HCT116 (cell line): ENCODE data around the gene PRDM7. TPM values are rescaled to one million over a fixed set of nuclear protein-coding genes. Genes with fewer than 3 reads are reported as not detected.

Experiments used
- ATAC-seq: fragments of 200-7000 bp; cut with Tn5 transposase; 2 replicates; pipeline ENCODE4 v1.9.1; 2020; ENCODE audit warnings: mild to moderate bottlenecking, moderate library complexity
- BruUV-seq: library from RNA; stranded (reverse); fragments of 400-500 nt; replicated peaks from 2 replicates; lab custom pipeline; 2021; lab: Mats Ljungman, UMichigan
- CTCF ChIA-PET: fragments of 300-600 bp; sonication (Branson Sonifier 250); formaldehyde crosslinking; loops from one replicate; lab custom pipeline; 2021; ENCODE audit warnings: antibody characterized with exemption; lab: Charles Lee
- POLR2A ChIA-PET: fragments of 300-600, 350-600 bp; sonication (Branson Sonifier 250); formaldehyde crosslinking; loops from one replicate; lab custom pipeline; 2021; ENCODE audit warnings: antibody characterized with exemption; lab: Charles Lee
- RAD21 ChIA-PET, 2 experiments: fragments of 300-600 bp; sonication (Branson Sonifier 250); formaldehyde crosslinking; loops; one replicate each; lab custom pipeline; 2023; ENCODE audit warnings: low total read pairs in 2 of 2; ENCODE audit not compliant: uncharacterized antibody in 2 of 2, unreplicated experiment in 2 of 2, low non-redundant PET in 1 of 2; lab: Charles Lee
- DNase-seq: peaks from one replicate; pipeline ENCODE4 v3.0.0-alpha.2; 2010; ENCODE audit warnings: low read depth, low spot score
- H2AFZ ChIP-seq: fragments of 200-600 bp; shearing (Covaris generic), sonication (generic); 2 replicates; pipeline ENCODE4 v1.6.1; 2017; ENCODE audit warnings: low read depth, mixed run types, mixed read lengths, antibody characterized with exemption, low read length; ENCODE audit not compliant: poor library complexity, severe bottlenecking
- H3K27ac ChIP-seq: 2 replicates; pipeline ENCODE4 v1.5.1; 2012; ENCODE audit warnings: low read depth, low read length
- H3K27me3 ChIP-seq: fragments of 200-600 bp; sonication (generic); 2 replicates; pipeline ENCODE4 v1.6.1; 2016; ENCODE audit warnings: mixed run types, low read length, mixed read lengths; ENCODE audit not compliant: insufficient read depth
- H3K36me3 ChIP-seq, 2 experiments: fragments of 200-500 bp in 1 of 2; fragments of 200-600 bp in 1 of 2; sonication (Bioruptor generic) in 1 of 2; sonication (generic) in 1 of 2; 2 replicates each; pipeline versions ENCODE4 v1.5.1 to v1.6.1; 2014 to 2016; ENCODE audit warnings: low read length in 2 of 2, inconsistent platforms in 1 of 2, mixed read lengths in 1 of 2, mixed run types in 1 of 2; ENCODE audit not compliant: insufficient read depth in 2 of 2, control insufficient read depth in 1 of 2
- H3K4me1 ChIP-seq, 2 experiments: fragments of 200-600 bp in 1 of 2; sonication (generic) in 1 of 2; 2 replicates each; pipeline versions ENCODE4 v1.5.1 to v1.6.1; 2012 to 2017; ENCODE audit warnings: low read length in 2 of 2, inconsistent platforms in 1 of 2, mild to moderate bottlenecking in 1 of 2, mixed read lengths in 1 of 2, mixed run types in 1 of 2, moderate library complexity in 1 of 2; ENCODE audit not compliant: insufficient read depth in 2 of 2, control insufficient read depth in 1 of 2
- H3K4me2 ChIP-seq: fragments of 200-600 bp; sonication (generic); 2 replicates; pipeline ENCODE4 v1.6.1; 2017; ENCODE audit warnings: mixed run types, low read length, mixed read lengths
- H3K4me3 ChIP-seq, 2 experiments: fragments of 200-600 bp in 1 of 2; sonication (generic) in 1 of 2; replicated peaks in 1 of 2; 2 replicates each; pipeline ENCODE4 v1.5.1; 2011 to 2016; ENCODE audit warnings: low read length in 2 of 2, control low read depth in 1 of 2, low read depth in 1 of 2, mild to moderate bottlenecking in 1 of 2, mixed read lengths in 1 of 2, mixed run types in 1 of 2
- H3K79me2 ChIP-seq: fragments of 200-600 bp; sonication (generic); 2 replicates; pipeline ENCODE4 v1.6.1; 2017; ENCODE audit warnings: mild to moderate bottlenecking, mixed run types, low read length, moderate library complexity, mixed read lengths; ENCODE audit not compliant: insufficient read depth
- H3K9ac ChIP-seq: fragments of 200-600 bp; sonication (generic); 2 replicates; pipeline ENCODE4 v1.6.1; 2016; ENCODE audit warnings: low read length, mixed read lengths
- H3K9me2 ChIP-seq: fragments of 200-600 bp; sonication (generic), shearing (Covaris generic); 2 replicates; pipeline ENCODE4 v1.6.1; 2017; ENCODE audit warnings: mixed run types, mild to moderate bottlenecking, moderate library complexity; ENCODE audit not compliant: insufficient read depth
- H3K9me3 ChIP-seq, 2 experiments: fragments of 200-500 bp in 1 of 2; fragments of 200-600 bp in 1 of 2; sonication (Bioruptor generic) in 1 of 2; sonication (generic) in 1 of 2; 2 replicates each; pipeline ENCODE4 v1.6.1; 2014 to 2017; ENCODE audit warnings: low read length in 2 of 2, mixed read lengths in 2 of 2, inconsistent platforms in 1 of 2, low read depth in 1 of 2, mild to moderate bottlenecking in 1 of 2, mixed run types in 1 of 2, moderate library complexity in 1 of 2; ENCODE audit not compliant: control insufficient read depth in 1 of 2, insufficient read depth in 1 of 2
- H4K20me1 ChIP-seq: fragments of 200-600 bp; sonication (generic), shearing (Covaris generic); 2 replicates; pipeline ENCODE4 v1.6.1; 2017; ENCODE audit warnings: mixed run types, mild to moderate bottlenecking, moderate library complexity; ENCODE audit not compliant: insufficient read depth
- ATF3 ChIP-seq: IDR thresholded peaks from 2 replicates; pipeline ENCODE4 v1.6.1; 2012
- CBX3 ChIP-seq: IDR thresholded peaks from 2 replicates; pipeline ENCODE4 v1.6.1; 2012; ENCODE audit warnings: low read depth
- EGR1 ChIP-seq: IDR thresholded peaks from 2 replicates; pipeline ENCODE4 v1.6.1; 2012; ENCODE audit warnings: low read depth
- ELF1 ChIP-seq: IDR thresholded peaks from 2 replicates; pipeline ENCODE4 v1.6.1; 2012; ENCODE audit warnings: low read depth, borderline replicate concordance
- EZH2 ChIP-seq: fragments of 200-600 bp; sonication (generic); IDR thresholded peaks from 2 replicates; pipeline ENCODE4 v1.6.1; 2017; ENCODE audit warnings: antibody characterized with exemption, mixed run types
- EZH2phosphoT487 ChIP-seq: fragments of 200-600 bp; IDR thresholded peaks from 2 replicates; pipeline ENCODE4 v1.6.1; 2018; ENCODE audit warnings: antibody characterized with exemption, borderline replicate concordance
- FOSL1 ChIP-seq: IDR thresholded peaks from 2 replicates; pipeline ENCODE4 v1.6.1; 2012; ENCODE audit warnings: low read depth
- JUND ChIP-seq: IDR thresholded peaks from 2 replicates; pipeline ENCODE4 v1.6.1; 2012
- POLR2A ChIP-seq: IDR thresholded peaks from 2 replicates; pipeline ENCODE4 v1.7.0; 2011; ENCODE audit warnings: borderline replicate concordance; ENCODE audit not compliant: insufficient read depth, insufficient read length; ENCODE audit errors: extremely low read depth
- POLR2AphosphoS5 ChIP-seq: IDR thresholded peaks from 2 replicates; pipeline ENCODE4 v1.6.1; 2011; ENCODE audit warnings: mild to moderate bottlenecking, low read depth, low read length, moderate library complexity
- RAD21 ChIP-seq: IDR thresholded peaks from 2 replicates; pipeline ENCODE4 v1.6.1; 2012; ENCODE audit warnings: low read depth, mild to moderate bottlenecking
- SIN3A ChIP-seq: IDR thresholded peaks from 2 replicates; pipeline ENCODE4 v1.6.1; 2012; ENCODE audit warnings: low read depth
- SP1 ChIP-seq: IDR thresholded peaks from 2 replicates; pipeline ENCODE4 v1.6.1; 2012; ENCODE audit warnings: low read depth
- SRF ChIP-seq: IDR thresholded peaks from 2 replicates; pipeline ENCODE4 v1.6.1; 2012; ENCODE audit warnings: low read depth
- TCF7L2 ChIP-seq: IDR thresholded peaks from 2 replicates; pipeline ENCODE4 v1.7.0; 2011; ENCODE audit warnings: borderline replicate concordance, inconsistent platforms; ENCODE audit not compliant: insufficient read depth, insufficient read length; ENCODE audit errors: extremely low read depth
- YY1 ChIP-seq: IDR thresholded peaks from 2 replicates; pipeline ENCODE4 v1.6.1; 2011; ENCODE audit warnings: low read length, low read depth, moderate library complexity, mild to moderate bottlenecking; ENCODE audit not compliant: insufficient replicate concordance; ENCODE audit errors: extremely low read depth
- ZFX ChIP-seq: fragments of 450-650 bp; IDR thresholded peaks from 2 replicates; pipeline ENCODE4 v1.6.1; 2017
- ZNF274 ChIP-seq: fragments of 200-500 bp; sonication (Bioruptor generic); IDR thresholded peaks from 2 replicates; pipeline ENCODE4 v1.6.1; 2014; ENCODE audit warnings: mild to moderate bottlenecking, low read depth, low read length, inconsistent platforms
- intact Hi-C: fragments of 100-400 bp; cut with micrococcal nuclease; formaldehyde crosslinking; loops from 2 replicates; pipeline ENCODE4 v1.10.0; 2022
- total RNA-seq: library from RNA; stranded (reverse); gene quantifications from one replicate; pipeline ENCODE4 v1.2.1, GENCODE V29; 2021; ENCODE audit not compliant: unreplicated experiment
- TF ChIP-seq, protein P1 (sequence below): IDR thresholded peaks from 2 replicates; pipeline ENCODE4 v1.6.1; 2011; ENCODE audit warnings: mild to moderate bottlenecking, low read length, moderate library complexity; ENCODE audit not compliant: insufficient replicate concordance; ENCODE audit errors: extremely low read depth
- TF ChIP-seq, protein P2 (sequence below): IDR thresholded peaks from 2 replicates; pipeline ENCODE4 v1.6.1; 2012

The PRDM7 gene
- total RNA-seq, 1 experiment from 2014 or later, result 0.07 TPM

DNA sequence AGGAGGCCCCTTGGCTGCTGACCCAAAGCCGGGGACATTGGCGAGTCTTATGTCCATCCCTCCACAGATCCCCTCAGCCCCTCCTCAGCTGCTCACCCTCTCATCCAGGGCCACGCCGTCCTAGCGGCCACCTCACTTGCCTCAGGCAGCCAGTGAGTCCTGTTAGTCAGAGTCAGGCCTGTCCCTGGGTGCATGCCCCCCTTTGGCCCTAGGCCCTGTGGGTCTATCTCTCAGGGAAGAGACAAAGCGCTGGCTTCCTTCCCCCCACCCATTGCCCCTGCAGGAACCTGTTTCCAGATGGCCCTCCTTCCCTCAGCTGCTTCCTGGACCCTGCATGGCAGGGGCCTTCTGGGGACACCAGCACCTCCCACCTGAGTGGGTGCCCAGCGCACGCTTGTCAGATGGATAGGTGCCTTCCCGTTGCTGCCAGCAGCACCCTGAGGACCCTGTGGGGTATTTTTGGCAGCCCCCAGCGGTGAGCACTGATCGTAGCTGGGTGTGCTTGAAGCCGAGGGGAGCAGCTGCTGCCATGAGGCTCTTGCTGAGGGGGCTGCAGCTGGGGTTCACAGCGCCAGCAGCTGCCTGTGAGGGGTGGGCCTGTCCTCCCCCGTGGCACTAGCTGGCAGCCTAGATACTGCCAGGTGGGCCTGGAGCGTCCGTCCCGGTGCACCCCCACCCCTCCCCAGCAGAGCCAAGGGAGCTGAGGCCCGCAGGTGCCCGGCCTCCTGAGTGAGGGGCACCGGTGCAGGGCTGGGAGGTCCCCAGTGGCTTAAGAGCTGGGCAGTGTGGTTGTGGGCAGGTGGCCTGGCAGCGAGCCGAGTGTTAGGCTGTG lies 66.2 kb downstream of the PRDM7 start:
- H3K27me3 ChIP-seq, result no peaks in the 10 kb centered on the region
- RAD21 ChIA-PET, result no interaction called here
- H2AFZ ChIP-seq, result no peak overlapping the region
- H3K9me3 ChIP-seq, result no peaks in the 10 kb centered on the region
- CTCF ChIA-PET, result interaction anchor here (1.1 kb wide), 1 partner anchor 11 kb away, joined by 3 read pairs; no protein-coding TSS in a partner anchor
- ATAC-seq, result no peak
- DNase-seq, result no peak
- intact Hi-C loops, result no loop called here
- H3K27ac ChIP-seq, result no peak overlapping the region
- POLR2A ChIA-PET, result no interaction called here
- H3K4me2 ChIP-seq, result no peak overlapping the region
- TF ChIP-seq SP1 (no peak), EZH2 (no peak), SRF (no peak), ZNF274 (no peak), SIN3A (no peak), ATF3 (no peak), POLR2AphosphoS5 (no peak), POLR2A (no peak), EZH2phosphoT487 (no peak), RAD21 (no peak), ELF1 (no peak), ZFX (no peak), TCF7L2 (no peak), YY1 (no peak), EGR1 (no peak), JUND (no peak), CBX3 (no peak), FOSL1 (no peak)
- TF ChIP-seq, protein P1, sequence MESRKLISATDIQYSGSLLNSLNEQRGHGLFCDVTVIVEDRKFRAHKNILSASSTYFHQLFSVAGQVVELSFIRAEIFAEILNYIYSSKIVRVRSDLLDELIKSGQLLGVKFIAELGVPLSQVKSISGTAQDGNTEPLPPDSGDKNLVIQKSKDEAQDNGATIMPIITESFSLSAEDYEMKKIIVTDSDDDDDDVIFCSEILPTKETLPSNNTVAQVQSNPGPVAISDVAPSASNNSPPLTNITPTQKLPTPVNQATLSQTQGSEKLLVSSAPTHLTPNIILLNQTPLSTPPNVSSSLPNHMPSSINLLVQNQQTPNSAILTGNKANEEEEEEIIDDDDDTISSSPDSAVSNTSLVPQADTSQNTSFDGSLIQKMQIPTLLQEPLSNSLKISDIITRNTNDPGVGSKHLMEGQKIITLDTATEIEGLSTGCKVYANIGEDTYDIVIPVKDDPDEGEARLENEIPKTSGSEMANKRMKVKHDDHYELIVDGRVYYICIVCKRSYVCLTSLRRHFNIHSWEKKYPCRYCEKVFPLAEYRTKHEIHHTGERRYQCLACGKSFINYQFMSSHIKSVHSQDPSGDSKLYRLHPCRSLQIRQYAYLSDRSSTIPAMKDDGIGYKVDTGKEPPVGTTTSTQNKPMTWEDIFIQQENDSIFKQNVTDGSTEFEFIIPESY, result no peak
- TF ChIP-seq, protein P2, sequence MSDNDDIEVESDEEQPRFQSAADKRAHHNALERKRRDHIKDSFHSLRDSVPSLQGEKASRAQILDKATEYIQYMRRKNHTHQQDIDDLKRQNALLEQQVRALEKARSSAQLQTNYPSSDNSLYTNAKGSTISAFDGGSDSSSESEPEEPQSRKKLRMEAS, result no peak
- no TSS peak for BruUV-seq
- peaks cover 6 to 11% of the 10 kb centered on the region in 2 experiments; a peak in 1 of 4 replicates for H3K36me3 ChIP-seq
- peaks cover 2% of the 10 kb centered on the region; the same call in 1 of the 2 replicates for H3K79me2 ChIP-seq
- peaks cover 0 to 10% of the 10 kb centered on the region in 2 experiments; a peak in 1 of 4 replicates for H3K4me1 ChIP-seq
- no peaks in the 10 kb centered on the region for H3K9me2 ChIP-seq
- no peak overlapping the region for H3K4me3 ChIP-seq
- H3K9ac ChIP-seq, result no peak overlapping the region
- no peaks in the 10 kb centered on the region for H4K20me1 ChIP-seq
